Activated naive CD8-positive, alpha-beta T cell treated with anti-CD3 and anti-CD28 coated beads, Interleukin-2, amount 50 U/mL, for 16 hours (primary cell): ENCODE data around the gene NSMF.
"Not testable (repeated sequence)": the region's sequence is repeated elsewhere in the genome, so short reads cannot be mapped to it uniquely, and the experiment has no call there.

Experiments
- DNase-seq: peaks from one replicate; pipeline ENCODE4 v3.0.0-alpha.2; 2020; ENCODE audit warnings: low read depth, low spot score

NSMF gene

DNA sequence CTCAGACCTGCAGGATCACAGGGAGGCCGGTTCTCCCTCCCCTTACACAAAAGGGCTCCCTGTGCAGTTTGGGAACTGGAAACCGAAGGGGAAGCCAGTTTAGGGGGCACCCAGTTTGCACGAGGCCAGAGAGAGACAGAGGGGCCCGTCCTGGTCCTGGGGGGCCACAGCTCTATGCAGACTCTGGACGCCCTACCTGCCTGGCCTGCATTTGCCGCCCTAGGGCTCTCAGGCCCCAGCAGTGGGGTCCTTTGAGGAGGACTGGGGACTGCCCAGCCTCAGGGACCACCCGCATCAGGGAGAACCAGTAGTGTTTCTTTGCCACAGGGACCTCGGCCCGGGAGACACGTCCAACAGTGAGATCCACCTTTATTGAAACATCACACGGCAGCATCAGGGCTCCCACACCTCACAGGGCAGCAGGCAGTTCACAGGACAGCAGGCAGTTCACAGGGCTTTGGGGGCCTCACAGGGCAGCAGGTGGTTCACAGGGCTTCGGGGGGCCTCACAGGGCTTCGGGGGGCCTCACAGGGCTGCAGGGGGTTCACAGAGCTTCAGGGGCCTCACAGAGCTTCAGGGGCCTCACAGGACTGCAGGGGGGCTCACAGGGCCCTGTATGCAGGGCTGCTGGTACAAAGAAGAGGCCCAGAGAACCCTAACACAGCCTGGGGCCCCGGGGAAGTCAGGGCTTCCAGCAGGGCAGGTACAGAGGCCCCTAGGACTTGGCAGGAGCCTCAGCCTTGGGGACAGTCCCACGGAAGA is 648 bp upstream of the NSMF start:
- DNase-seq: no peak

DNA sequence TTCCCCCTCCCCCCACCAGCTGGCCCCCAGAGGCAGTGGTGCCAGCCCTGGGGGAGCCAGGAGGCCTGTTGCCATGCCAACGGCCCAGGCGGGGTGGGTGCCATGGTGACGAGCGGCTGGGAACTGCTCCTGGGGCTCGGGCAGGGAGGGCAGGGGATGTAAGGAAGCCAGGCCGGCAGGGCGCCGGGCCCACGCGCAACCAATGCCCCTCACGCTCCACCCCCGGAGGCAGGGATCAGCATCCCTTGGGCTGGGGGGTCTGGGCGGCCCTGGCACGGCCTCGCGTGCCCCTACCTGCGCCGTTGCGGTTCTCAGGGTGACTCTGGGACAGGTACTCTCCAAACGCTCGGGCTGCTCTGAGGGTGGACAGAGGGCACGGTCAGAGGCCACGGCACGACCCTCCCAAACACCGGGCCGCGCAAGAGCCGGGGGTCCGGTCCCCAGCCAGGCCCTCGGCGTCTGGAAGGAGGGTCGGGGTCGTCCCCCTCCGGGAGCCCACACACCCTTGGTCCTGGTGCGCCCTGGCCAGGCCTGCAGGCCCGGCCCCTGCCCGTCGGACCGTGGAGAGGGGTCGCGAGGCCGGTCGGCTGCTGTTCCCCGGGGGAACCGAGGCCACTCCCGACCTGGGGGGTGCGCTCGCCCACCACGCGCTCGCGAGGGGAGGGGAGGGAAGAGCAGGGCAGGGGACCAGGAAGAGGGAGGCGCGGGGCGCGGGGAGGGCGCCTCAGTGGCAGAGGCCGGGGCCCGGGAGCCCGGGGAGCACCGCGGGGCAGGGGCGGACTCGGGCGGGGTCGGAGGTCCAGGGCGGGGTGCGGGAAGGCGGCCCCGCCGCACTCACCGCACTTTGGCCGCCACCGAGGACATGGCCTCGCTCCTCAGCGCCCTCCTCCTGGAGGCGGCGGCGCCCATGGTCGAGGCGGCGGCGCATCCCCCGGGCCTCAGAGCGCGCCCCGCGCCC is 661 bp downstream of the NSMF start:
- DNase-seq: no peak

GRCh38 chr9:137457406-137458193 is 1.5 kb downstream of the NSMF start:
- DNase-seq: no peak

DNA sequence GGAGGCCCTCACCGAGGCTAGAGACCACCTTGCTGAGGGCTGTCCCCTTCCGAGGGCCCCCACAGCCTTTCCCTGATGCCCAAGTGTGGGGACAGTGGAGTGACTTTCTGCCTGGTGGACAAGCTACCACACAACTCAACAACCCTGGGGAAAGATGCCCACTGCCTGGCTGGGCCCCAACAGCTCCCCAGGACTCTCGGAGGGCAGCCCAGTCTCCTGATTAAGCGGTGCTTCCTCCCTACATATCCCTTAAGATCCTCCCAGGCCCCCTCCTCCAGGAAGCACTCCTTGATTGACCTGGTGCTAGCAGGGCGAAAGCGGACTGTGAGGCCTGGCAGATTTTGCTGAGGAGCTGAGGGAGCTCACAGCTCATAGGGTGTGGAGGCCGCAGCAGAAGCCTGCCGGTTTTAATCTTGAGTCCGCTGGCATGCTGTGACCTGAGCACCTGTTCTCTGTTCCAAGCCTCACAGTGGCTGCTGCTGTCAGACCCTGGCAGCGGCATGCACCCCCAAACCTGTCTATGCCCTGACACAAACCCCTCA is 2.2 kb downstream of the NSMF start:
- DNase-seq: no peak

GRCh38 chr9:137456061-137456863 is 2.9 kb downstream of the NSMF start:
- DNase-seq: no peak

DNA sequence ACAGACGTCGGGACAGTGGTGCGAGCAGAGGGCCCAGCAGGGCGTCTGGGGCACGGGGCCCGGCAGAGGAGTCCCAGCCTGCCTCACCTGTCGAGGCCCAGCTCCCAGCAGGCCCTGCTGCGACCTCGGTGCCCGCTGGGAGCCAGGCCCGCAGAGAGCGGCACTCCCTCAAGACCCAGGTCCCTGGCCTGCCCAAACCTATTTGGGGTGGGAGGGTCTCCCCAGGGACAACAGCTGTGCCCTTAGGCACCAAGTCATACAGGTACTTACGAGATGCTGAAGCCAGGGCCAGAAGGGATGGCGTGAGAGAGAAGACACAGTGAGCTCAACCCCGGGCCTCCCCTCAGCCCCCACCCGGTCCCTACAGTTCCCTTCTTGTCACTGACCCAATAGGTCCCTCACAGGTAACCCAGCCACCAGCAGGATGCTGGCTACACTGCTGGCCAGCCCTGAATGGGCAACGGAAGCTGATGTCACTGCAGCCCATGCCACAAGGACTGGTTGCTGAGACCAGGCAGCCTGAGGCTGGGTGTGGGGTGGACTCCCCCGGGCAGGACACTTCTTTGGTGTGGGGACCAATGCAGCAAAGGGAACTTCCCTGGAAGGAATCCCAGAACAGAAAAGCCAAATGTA is 3.7 kb downstream of the NSMF start:
- no peak for DNase-seq

GRCh38 chr9:137454597-137455358 is 4.4 kb downstream of the NSMF start:
- DNase-seq: no peak

- no peak for DNase-seq
These were observed 5.0 kb downstream of the NSMF start for GRCh38 chr9:137454145-137454596.

DNA sequence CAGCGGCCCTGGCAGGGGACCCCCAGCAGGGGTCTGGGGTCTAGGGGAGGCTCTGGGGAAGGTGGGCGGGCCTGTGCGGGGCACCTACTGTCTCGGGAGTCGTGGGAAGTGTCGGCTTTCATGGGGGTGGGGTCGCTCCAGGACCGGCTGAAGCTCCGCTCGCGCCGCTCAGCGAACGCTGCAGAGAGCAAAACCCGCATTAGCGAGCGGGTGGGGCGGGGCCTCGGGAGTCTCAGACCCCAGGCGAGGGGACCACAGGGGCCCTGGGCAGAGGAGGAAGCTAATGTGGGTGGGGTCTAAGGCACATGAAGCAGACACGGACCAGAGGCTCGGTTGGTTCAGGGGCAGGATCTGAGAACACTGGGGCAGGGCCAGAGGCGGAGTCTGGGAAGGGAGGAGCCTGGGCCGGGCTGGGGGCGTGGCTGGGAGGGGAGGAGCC is 5.5 kb downstream of the NSMF start:
- DNase-seq: no peak

GRCh38 chr9:137452761-137453642 is 6.1 kb downstream of the NSMF start:
- DNase-seq: no peak

GRCh38 chr9:137452006-137452760 is 7.0 kb downstream of the NSMF start:
- no peak for DNase-seq

GRCh38 chr9:137451264-137452005 is 7.7 kb downstream of the NSMF start:
- DNase-seq: not testable (repeated sequence)

GRCh38 chr9:137450539-137451222 is 8.5 kb downstream of the NSMF start:
- DNase-seq: not testable (repeated sequence)

DNA sequence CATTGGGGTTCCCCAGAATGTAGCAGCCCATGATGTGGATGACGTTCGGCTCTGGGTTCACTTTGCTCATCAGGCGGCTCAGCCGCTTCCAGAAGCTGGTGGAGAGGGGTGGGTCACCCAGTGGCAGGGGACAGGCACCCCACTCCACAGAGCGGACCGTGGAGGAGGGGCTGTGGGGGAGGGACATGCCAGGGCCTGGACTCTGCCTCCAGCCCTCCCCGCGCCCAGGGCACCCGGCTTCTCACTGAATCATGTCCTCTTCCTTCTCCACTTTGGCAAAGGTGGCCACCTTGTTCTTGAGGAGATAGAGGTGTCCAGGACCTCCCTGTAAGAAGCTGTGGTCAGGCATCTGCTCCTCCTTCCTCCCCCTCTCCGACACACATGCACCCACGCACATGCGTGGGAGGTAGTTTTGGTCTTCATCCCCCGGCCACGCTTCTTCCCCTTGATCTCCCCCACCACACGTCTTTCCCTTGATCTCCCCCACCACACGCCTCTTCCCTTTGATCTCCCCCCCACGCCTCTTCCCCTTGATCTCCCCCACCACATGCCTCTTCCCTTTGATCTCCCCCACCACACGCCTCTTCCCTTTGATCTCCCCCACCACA is 9.1 kb downstream of the NSMF start:
- no peak for DNase-seq

GRCh38 chr9:137449081-137449844 is 9.9 kb downstream of the NSMF start:
- DNase-seq: no peak
